Adrenal gland (tissue), 12 donors: ENCODE data around the gene ABI3BP. TPM values are rescaled to one million over a fixed set of nuclear protein-coding genes. Genes with fewer than 3 reads are reported as not detected.

Source experiments
- DNase-seq, 7 donors: peaks; one replicate each; pipeline ENCODE4 v3.0.0-alpha.2; 2019 to 2020
- H3K27ac ChIP-seq, 5 donors: fragments of 200-600 bp; sonication (generic) in 4 of 5; 1 replicate in 3 of 5; 2 replicates in 2 of 5; pipeline versions ENCODE4 v1.5.1 to v1.8.0; 2016 to 2020; ENCODE audit warnings: mild to moderate bottlenecking in 1 of 5
- H3K27me3 ChIP-seq: fragments of 200-600 bp; 2 replicates; pipeline ENCODE4 v1.8.0; 2021
- H3K36me3 ChIP-seq, 2 donors: fragments of 200-600 bp; replicated peaks in 1 of 2; 1 replicate in 1 of 2; 2 replicates in 1 of 2; pipeline versions ENCODE4 v1.5.1 to v1.8.0; 2018 to 2022
- H3K4me1 ChIP-seq, 2 donors: fragments of 200-600 bp; replicated peaks in 1 of 2; 1 replicate in 1 of 2; 2 replicates in 1 of 2; pipeline versions ENCODE4 v1.5.1 to v1.8.0; 2018 to 2021
- H3K4me3 ChIP-seq, 4 donors: fragments of 200-600 bp; sonication (generic) in 3 of 4; one replicate each; pipeline ENCODE4 v1.5.1; 2016 to 2018
- H3K9me3 ChIP-seq, 3 donors: fragments of 200-600 bp; sonication (generic) in 1 of 3; replicated peaks in 1 of 3; 1 replicate in 2 of 3; 2 replicates in 1 of 3; pipeline versions ENCODE4 v1.5.1 to v1.8.0; 2016 to 2021
- CTCF ChIP-seq, 6 experiments: fragments of 450-650 bp in 4 of 6; fragments of 200-600 bp in 2 of 6; sonication (generic) in 1 of 6; IDR thresholded peaks; 1 replicate in 5 of 6; 2 replicates in 1 of 6; pipeline versions ENCODE4 v1.5.1 to v1.8.0; 2016 to 2021; ENCODE audit warnings: antibody characterized with exemption in 6 of 6, mild to moderate bottlenecking in 2 of 6, moderate library complexity in 1 of 6
- POLR2A ChIP-seq, 2 donors: fragments of 450-650 bp; IDR thresholded peaks; one replicate each; pipeline ENCODE4 v1.6.1; 2017; ENCODE audit warnings: antibody characterized with exemption in 2 of 2, mild to moderate bottlenecking in 2 of 2, moderate library complexity in 1 of 2
- WGBS, 4 donors: extraction: QIAGEN DNeasy Blood & Tissue Kit in 2 of 4; methylation state at CpG; one replicate each; pipeline versions ENCODE4 v1.1.5 to v1.1.7; 2013 to 2017; 5-methylcytosine and 5-hydroxymethylcytosine counted together
- intact Hi-C, 2 donors: fragments of 100-400 bp; cut with DNase I; formaldehyde crosslinking; loops; one replicate each; pipeline versions ENCODE4 v1.14.1 to v1.15.0; 2022 to 2023
- polyA plus RNA-seq, 3 donors: library from polyadenylated mRNA; stranded (reverse); fragments of 200-250 nt in 2 of 3; fragments of 350-450 nt in 1 of 3; fragmentation: Illumina TruSeq in 1 of 3; extraction: RNeasy Lipid Tissue Mini Kit (QIAGEN cat#74804) in 1 of 3; gene quantifications; one replicate each; pipeline ENCODE4 v1.2.3, GENCODE V29; 2013 to 2014
- total RNA-seq, 9 donors: library from RNA; depleted of rRNA in 4 of 9; stranded (reverse); fragments of >200 nt in 4 of 9; fragments of 120-200 nt in 1 of 9; fragmentation: NEBNext Ultra II Directional in 1 of 9; extraction: Animal tissue kit (Norgen Biotek cat#: 25700) in 1 of 9; gene quantifications; one replicate each; pipeline versions ENCODE4 v1.1.0 to v1.2.4, GENCODE V29; 2013 to 2023
- donor health status: healthy with polysubstance abuse.
- donor health status: Bipolar disorder and iron deficiency.
- donor health status: DM: yes; HTN: yes; CAD: no.
- donor health status: DM: no; HTN: no; CAD: no.
- donor health status: DM: no; HTN: no; CAD: no.
- donor health status: DM: yes; HTN: yes; CAD: no.

Gene ABI3BP
- total and polyA plus RNA-seq, 12 donors, result 3.4 to 50.3 (median 18.7) TPM

GRCh38 chr3:100775669-100776068 lies 217.6 kb downstream of the ABI3BP start:
- Histone ChIP-seq H3K4me1 (no peaks in the 10 kb centered on the region), H3K9me3 (no peaks in the 10 kb centered on the region), H3K4me3 (no peak overlapping the region), H3K27me3 (no peaks in the 10 kb centered on the region), H3K36me3 (no peaks in the 10 kb centered on the region), H3K27ac (no peak overlapping the region)
- no peak for TF ChIP-seq POLR2A (IDR thresholded peaks at IDR 0.05)
- no peak for TF ChIP-seq CTCF (IDR thresholded peaks at IDR 0.05)
- DNase-seq, result no peak
- intact Hi-C loops, result no loop called here

GRCh38 chr3:100775226-100775625 lies 218.0 kb downstream of the ABI3BP start:
- no peaks in the 10 kb centered on the region for H3K36me3 ChIP-seq

GRCh38 chr3:100769693-100770092 lies 223.5 kb downstream of the ABI3BP start:
- no peaks in the 10 kb centered on the region for H3K9me3 ChIP-seq
- H3K4me3 ChIP-seq, result no peak overlapping the region
- no peaks in the 10 kb centered on the region for H3K36me3 ChIP-seq
- DNase-seq, result no peak
- intact Hi-C loops, result no loop called here
- H3K27me3 ChIP-seq, result no peaks in the 10 kb centered on the region
- no peak overlapping the region for H3K27ac ChIP-seq
- H3K4me1 ChIP-seq, result no peaks in the 10 kb centered on the region
- TF ChIP-seq CTCF (IDR thresholded peaks at IDR 0.05) (no peak), POLR2A (IDR thresholded peaks at IDR 0.05) (no peak)
- WGBS, 4 donors, result 78 to 92% (median 89%) methylated on average over 3 of the region's 3 CpGs

More at GRCh38 chr3:100775226-100775625, 218.0 kb downstream of the ABI3BP start:
- Histone ChIP-seq H3K9me3 (no peaks in the 10 kb centered on the region), H3K4me3 (no peak overlapping the region), H3K27ac (no peak overlapping the region), H3K4me1 (no peaks in the 10 kb centered on the region), H3K27me3 (no peaks in the 10 kb centered on the region)
- 90 to 97% (median 95%) methylated on average over 3 of the region's 3 CpGs for WGBS, 4 donors
- DNase-seq, result no peak
- TF ChIP-seq POLR2A (IDR thresholded peaks at IDR 0.05), result no peak
- no peak for TF ChIP-seq CTCF (IDR thresholded peaks at IDR 0.05)
- intact Hi-C loops, result no loop called here

- WGBS, 4 donors, result 97 to 100% (median 99%) methylated on average over 2 of the region's 2 CpGs
- Histone ChIP-seq H3K4me3 (no peak overlapping the region), H3K4me1 (no peaks in the 10 kb centered on the region), H3K27me3 (no peaks in the 10 kb centered on the region), H3K9me3 (no peaks in the 10 kb centered on the region), H3K27ac (no peak overlapping the region), H3K36me3 (no peaks in the 10 kb centered on the region)
- intact Hi-C loops, result no loop called here
- no peak for DNase-seq
- TF ChIP-seq CTCF (IDR thresholded peaks at IDR 0.05) (no peak), POLR2A (IDR thresholded peaks at IDR 0.05) (no peak)
Observed at GRCh38 chr3:100766069-100766468, 227.2 kb downstream of the ABI3BP start.
